Activated T-cell treated with anti-CD3 and anti-CD28 coated beads for 48 hours (primary cell): Measurements from ENCODE around the gene POLD4.
A peak's percentile ranks its signal among the peaks of the same experiment; 100 is the strongest.
"Not testable (repeated sequence)": the region's sequence is repeated elsewhere in the genome, so short reads cannot be mapped to it uniquely, and the experiment has no call there.

Source experiments
- DNase-seq: peaks from one replicate; pipeline ENCODE4 v3.0.0-alpha.2; 2020; ENCODE audit warnings: low read depth

Gene POLD4

DNA sequence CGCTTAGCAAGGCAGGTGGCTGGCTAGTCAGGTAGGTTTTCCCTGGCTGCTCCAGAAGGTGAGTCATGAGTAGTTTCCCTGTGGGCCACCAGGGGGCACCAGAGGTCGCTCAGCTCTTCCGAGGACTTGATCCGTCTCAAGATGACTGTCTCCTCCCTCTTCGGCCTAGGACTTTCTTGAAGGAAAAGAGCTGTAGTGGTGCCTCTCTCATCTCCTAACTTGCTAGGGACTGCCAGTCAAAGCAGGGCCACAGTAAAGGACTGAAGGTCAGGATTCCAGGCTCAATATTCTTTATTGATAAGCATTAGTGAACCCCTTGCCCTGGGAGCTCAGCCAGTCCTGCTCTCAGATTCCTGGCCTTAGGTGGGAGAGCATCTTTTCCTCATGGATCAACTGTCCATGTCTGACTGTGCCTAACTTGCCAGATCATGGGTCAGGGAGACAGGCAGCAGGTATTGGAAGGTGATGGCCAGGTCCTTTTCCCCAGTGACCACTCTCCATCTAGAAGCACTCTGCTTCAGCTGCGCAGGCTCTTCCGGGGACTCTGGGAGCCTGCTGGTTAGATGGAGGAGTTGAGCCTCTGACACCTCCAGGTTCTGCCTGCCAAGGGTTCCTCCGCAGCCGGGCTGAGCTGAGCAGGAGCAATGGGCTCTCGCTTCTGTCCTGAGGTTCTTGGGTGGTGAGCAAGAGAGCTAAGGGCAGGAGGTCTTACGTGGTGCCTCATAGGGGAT lies 1.9 kb downstream of the POLD4 start:
- DNase-seq = peak; percentile 57

DNA sequence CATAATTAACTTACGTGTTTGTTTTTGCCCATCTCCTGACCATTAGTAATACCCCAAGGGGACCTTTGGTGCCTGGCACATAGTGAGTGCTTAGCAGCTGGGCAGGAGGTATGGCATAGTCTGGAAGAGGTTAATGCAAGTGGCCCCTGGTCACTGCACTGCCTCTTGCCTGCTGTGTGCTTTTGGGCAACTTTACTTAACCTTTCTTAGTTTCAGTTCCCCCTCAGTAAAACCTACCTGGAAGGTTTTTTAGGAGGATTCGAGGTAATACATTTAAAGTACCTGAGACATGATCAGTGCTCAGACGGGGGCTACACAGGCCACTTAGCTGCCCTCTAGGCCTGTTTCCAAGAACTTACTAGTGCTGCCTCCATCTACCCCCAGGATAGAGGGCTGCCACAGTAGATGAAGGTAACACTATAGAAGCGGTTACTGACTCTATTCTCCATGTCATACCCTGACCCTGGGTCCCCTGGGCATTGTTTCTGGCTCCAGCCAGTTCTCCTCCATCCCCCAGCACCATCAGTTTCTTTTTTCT lies 3.3 kb downstream of the POLD4 start:
- DNase-seq = no peak

DNA sequence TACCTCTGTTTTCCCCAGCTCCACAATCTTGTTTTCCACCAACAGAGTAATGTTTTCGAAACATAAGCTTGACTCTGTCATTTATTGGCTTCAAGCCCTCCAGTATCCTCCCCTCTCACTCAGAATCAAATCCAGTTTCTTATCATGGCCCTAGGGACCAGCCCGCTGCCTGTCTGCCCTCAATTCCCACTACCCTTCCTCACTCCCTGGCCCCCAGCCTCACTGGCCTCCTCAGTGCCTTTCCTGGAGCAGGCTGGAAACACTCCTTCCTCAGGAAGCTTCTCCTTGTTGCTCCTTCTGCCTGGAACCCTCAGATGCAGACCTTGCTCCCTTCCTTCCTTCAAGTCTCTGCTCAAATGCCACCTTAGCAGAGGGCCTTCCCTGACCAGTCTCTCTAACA lies 3.9 kb downstream of the POLD4 start:
- no peak for DNase-seq

DNA sequence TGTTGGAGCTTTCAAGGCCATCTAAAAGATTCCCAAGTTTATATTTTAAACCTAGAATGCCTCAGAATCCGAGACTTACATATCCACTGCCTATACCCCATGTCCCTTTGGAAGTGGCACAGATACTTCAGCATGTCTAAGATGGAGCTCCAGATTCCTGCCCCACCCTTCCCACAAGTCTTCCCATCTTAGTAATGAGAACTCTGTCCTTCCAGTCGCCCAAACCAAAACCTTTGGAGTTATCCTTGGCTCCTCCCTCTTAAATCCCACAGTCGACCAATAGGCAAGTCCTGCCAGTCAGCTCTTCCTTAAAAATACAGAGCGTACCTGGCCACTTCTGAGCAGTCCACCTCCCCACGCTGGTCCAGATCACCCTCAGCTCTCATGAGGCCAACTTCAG lies 4.3 kb downstream of the POLD4 start:
- no peak for DNase-seq

DNA sequence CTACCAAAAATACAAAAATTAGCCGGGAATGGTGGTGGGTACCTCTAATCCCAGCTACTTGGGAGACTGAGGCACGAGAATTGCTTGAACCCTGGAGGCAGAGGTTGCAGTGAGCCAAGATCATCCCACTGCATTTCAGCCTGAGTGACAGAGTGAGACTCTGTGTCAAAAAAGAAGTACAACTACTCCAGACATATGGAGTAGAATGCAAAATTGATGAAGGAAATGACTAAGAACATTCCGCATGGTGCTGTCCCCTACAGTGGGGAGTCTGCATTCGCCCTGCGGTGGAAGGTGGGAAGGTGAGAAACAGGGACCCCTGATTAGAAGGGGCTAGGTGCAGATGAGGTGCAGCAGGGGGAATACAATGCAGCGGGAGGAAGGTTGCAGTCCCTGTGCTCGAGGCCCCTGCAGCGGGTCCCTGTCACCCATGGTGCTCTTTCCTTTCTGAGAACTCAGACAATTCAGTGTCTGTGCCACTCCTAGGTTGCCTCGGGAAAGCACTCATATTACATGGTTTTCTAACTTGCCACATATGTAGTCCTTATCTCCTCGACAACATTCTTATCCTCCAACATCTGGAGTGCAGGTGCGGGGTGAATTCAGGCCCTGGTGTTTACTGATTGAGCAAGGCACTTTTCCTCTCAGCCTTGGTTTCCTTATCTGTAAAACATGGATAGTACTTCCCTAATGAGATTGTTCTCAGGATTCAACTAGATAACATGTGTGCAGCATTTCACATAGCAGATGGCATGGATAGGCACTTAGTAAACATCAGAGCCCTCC lies 5.2 kb downstream of the POLD4 start:
- no peak for DNase-seq

DNA sequence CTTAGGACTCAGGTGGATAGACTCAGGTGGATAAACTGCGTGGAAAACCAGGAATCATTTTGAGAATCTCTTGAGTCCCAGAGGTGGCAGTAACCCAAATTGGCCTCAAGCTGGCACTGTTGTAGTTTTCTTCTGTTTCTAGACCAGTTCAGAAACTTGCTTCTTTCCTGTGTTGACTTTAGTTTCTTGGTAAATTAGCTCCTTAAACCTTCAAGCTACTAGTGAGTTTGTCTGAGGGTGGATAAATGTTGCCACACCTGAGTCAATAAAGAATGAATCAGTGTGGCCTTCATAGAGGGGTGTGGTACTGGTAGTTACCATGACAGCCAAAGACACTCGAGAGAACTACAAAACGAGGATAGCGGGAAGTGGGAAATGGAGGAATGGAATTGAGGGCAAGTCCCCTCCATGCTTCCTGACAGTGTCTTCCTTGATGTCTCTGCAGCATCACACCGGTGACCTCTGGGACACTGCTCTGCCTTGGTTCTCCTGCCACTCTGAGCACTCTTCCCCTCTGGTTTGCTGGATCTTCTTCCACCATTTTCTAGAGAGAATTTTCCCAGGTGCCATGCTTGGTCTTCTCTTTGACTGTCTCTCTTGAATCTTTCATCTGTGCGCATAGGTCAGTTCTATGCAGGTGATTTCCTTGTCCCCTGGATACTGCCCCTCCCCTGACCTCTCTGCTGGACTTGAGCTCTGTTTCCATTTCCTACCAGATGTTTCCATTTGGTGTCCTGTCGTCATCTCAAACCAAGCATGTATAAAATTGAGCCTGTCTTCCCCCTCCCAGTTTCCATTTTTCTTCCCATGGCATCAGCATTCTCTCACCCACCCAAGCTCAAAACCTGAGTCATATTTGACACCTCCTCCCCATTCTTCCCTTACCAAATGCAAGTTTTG lies 7.2 kb downstream of the POLD4 start:
- DNase-seq = no peak

DNA sequence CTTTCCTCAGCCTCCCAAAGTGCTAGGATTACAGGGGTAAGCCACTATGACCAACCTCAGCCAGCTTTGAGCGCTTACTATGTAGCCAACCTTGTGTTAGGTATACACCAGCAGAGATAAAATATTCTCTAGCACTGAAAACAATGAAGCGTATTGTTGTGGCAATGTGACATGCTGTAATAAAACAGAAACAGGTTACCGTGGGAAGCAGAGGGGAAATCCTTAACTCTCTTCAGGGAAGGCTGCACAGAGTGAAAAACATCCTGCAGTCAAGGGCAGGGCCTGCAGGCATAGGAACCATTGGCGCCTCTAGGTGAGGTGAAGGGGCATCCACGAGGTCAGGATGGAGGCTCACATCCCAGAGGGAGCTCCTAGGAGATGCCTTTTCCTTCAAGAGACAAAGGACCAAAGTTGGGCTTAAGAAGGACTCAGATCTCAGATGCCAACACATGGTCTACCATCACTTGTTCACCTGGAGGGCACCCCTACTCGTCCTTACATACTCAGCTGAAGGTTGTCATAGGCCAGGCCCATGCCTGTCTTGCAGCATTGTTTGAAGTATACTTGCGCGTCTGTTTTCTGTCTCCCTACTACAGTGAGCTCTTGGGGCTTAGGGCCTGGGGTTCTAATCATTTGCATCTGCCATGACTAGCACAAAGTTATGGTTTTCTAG lies 8.0 kb downstream of the POLD4 start:
- no peak for DNase-seq

DNA sequence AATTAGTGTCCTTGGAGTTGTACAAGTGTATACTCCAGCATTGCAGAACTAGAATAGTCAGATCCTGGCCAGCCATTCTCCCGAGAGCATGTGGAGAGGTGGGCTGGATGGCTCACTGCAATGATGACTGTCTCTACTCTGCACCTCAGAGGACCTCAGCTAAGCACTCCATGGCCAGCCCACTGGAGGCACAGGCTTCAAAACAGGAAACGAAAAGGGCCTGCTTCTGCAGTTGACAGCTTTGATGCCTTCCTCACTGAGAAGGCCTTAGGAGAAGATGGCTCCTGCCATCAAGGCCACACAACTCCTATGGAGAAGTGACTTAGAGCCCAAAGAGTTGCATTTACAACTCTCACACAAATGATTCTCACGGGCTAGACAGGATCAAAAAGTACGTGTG lies 9.1 kb downstream of the POLD4 start:
- DNase-seq = no peak

DNA sequence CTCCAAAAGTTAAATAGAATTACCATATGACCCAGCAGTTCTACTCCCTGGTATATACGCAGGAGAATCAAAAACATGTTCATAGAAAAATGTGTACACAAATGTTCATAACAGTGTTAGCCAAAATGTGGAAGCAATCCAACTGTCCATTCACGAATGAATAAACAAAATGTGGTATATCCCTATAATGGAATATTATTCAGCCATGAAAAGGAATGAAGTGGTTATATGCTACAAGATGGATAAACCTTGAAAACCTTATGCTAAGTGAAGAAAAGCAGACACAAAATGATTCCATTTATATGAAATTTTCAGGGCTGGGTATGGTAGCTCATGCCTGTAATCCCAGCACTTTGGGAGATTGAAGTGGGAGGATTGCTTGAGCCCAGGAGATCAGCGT lies 16.1 kb downstream of the POLD4 start:
- no peak for DNase-seq

DNA sequence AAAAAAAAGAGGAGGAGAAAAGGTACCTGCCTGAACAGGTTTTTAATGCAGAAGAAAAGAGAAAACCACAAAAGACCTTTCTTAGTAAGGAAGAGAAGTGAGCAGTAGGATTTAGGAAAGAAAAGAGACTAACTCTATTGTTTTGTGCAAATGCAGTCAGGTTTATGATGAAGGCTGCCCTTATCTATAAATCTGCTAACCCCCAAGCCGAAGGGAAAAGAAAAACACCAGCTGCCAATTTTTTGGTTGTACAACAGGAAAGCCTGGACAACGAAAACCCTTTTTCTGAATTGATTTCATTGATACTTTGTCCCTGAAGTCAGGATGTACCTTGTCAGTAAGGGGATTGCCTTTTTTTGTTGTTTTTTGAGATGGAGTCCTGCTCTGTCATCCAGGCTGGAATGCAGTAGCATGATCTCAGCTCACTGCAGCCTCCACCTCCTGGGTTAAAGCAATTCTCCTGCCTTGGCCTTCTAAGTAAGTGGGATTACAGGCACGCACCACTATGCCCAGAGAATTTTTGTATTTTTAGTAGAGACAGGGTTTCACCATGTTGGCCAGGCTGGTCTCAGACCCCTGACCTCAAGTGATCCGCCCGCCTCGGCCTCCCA lies 21.2 kb downstream of the POLD4 start:
- no peak for DNase-seq

DNA sequence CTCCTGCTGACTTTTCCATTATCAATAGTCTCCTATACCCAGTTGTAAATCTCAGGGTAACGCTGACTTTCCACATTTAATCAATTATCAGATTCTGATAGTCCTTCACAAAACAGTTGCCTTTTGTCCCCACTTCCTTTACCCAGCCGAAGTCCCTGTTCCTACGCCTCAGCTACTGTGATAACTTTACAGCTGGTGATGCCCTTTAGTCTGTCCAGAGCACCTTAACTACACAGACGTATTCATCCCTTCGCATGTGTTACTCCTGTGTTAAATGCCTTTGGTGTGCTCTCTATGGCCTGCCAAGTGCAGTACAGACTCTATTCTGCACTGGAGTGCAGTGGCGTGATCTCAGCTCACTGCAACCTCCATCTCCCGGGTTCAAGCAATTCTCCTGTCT lies 29.8 kb downstream of the POLD4 start:
- DNase-seq = no peak

DNA sequence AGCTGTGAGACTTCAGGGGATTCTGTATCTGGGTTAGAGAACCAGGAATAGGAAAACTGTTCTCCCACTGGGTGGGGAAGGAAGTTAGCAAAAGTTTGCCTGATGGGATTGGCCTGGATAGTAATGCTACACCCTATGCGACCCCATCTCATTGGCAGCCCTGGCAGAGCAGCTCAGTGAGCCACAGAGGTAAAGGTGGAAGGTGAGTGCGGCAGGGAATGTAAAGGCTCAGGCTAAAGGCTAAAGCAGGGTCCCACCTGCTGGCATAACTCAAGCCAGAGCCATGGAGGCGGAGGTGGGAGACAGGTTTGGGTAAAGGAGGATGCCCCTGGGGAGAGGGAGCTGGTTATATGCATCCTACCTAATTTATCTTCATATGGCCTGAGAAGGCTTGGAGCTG lies 31.3 kb downstream of the POLD4 start:
- no peak for DNase-seq

DNA sequence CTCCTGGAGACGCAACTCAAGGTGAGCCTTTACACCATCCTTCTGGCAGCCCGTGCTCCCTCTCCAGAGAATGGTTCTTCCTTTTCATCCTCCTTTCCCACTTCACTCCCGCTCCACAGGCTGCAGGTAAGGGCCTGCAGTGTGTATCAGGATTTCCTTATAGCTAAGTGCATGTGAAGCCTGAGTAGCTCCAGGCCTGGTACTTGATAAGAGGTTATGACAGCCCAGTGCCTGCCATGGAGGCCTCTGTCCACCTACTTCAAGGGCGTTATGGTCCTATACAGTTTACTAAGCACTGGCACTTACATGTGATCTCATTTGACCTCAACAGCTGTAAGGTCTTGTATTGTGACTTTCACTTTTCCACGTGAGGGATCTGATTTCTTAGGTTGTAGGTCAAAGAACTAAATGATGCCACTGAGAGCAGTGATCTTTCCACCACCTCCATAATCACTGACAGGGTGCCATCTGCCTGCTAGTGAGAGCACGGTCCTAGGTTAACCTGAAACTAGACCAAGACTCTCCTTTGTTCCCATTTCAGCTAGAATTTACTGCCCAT lies 32.0 kb downstream of the POLD4 start:
- no peak for DNase-seq

DNA sequence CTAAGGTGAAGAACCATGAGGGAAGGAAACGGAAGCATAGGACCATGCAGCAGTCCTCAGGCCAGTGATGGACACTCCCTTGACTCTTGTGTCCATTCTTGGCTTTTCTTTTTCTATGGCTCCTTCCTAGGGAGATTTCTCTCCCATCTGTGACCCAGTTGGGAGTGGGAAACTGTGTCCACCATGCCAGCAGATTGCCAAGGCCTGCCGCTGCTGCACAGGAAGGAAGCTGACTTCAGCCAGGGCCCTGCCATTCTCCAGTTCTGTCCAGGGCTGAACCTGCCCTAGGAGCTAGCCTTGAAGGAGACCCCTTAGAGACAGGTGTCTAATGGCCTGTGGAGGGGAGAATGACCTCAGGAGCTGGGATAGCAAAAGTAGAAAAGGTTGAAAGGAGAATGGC lies 32.7 kb downstream of the POLD4 start:
- no peak for DNase-seq

DNA sequence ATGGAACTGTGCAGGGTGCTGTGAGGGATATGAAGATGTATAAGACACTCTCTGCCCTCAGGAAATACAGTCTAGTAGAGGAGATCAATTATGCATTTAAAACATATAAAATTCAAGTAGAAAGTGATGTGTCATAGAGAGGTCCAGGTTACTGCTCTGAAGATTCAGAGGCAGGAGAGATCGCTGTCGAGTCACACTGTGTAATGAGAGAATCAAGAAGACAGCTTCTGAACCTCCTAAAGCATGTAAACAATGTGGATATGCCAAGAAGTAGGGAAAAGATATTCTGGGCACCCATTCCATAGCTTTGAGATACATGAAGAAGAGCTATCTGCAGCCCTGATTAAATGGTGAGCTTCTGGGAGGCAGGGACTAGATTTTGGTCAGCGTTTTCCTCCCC lies 33.3 kb downstream of the POLD4 start:
- no peak for DNase-seq

DNA sequence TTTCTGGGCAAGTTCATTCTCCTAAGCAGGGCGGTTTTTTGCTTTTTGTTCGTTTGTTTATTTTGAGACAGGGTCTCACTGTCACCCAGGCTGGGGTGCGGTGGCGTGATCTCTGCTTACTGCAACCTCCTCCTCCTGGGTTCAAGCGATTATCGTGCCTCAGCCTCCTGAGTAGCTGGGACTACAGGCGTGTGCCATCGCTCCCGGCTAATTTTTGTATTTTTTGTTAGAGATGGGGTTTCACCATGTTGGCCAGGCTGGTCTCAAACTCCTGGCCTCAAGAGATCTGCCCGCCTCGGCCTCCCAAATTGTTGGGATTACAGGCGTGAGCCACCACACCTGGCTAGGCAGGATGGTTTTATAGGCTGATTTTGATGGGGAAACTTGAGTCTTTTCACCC lies 34.5 kb downstream of the POLD4 start:
- DNase-seq = not testable (repeated sequence)

DNA sequence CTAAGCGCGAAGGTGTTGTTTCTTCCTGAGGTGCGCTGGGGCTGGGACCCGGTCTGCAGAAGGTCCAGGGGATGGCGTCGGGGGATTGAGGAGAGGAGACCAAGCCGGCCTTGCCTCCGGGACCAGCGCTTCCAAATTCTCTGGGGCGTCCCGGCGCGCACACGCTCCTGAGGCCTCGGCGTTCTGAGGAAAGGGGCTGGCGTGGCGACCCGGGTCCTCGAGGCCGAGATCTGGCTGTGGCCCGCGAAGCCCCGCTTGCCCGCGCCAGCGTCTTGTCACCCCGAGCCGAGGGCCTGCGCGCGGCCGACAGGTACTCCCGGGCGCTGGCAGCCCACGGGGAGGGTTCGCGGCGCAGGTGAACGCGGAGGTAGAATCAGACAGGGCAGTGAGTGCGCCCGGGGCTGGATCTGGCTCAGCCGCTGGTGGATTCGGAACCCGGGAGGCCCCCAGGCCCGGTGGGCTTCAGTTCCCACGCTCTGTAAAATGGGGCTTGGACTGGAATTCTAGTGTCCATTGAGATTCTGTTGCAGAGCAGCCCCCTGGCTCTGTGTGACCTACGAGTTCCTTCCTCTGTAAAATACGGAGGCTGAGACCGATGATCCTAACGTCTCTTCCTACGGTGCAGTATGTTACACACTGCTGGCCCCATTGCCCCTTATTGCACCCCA lies 35.3 kb downstream of the POLD4 start:
- DNase-seq = no peak

DNA sequence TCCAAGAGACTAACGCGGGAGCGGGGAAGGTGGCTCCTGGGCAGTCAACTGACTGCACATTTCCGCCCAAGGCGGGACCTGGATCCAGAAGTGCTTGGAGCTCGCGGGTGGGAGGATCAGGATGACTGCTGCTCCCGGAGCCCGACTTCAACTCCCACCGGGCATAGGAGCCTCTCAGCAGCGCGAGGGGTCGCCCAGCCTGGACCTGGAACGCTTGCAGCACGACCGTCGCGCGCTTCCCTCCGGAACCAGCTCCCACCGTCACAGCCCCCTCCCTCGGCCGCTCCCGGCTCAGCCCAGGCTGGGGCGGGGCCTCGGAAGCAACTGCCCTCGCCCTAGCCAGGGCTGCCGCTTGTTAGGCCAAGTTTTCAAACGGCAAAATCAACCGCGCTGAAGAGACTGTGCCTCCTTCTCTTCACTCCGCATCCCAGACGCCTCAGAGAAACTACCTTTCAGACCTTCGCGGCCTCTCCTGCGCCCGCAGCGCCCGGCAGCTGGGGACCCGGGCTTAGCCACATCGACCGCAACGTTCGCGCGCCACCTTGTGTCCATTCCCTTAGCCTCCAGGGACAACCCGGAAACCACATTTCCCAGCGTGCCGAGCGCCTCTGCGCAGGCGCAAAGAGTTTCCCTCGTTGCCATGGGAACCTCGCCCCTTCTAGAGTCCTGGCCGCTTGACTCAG lies 36.0 kb downstream of the POLD4 start:
- DNase-seq = peak; percentile 97

DNA sequence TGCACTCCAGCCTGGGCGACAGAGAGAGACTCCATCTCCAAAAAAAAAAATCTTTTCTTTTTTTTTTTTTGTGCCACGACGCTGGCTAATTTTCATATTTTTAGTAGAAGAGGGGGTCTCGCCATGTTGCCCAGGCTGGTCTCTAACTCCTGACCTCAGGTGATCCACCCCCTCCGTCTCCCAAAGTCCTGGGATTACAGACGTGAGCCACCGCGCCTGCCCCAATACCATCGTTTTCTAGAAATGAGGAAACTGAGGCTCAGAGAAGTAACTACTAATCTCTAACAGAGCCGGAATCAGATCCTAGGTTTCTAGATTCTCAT lies 36.5 kb downstream of the POLD4 start:
- no peak for DNase-seq

DNA sequence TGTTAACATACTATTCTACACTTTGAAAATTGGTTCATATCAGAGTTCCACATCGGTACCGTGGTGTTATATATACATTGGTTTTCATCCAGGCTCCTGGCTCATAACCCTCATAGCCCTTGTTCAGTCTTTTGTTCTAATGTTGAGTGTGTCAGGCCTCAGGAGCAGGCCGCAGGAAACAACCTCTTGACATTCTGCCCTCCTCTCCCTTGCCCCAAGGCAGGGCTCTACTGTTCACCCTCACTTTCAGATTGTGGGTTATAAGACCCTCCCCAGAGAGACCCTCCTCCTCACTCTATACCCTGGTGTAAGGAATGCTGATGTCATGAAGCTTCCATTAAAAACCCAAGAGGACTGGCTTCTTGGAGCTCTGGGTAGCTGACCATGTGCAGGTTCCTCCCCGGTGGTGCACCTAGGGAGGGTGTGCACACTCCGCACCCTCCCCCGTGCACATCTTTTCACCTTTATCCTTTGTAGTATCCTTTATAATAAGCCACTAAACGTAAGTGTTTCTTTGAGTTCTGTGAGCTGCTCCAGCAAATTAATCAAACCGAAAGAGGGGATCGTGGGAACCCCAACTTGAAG lies 37.9 kb downstream of the POLD4 start:
- DNase-seq = no peak
